Astrocyte (in vitro differentiated cells and primary cell): ENCODE data around the gene LRRC74A.

Experiments
- CTCF ChIP-seq: IDR thresholded peaks from 2 replicates; pipeline ENCODE4 v1.5.1; 2011; ENCODE audit warnings: low read depth, mild to moderate bottlenecking, inconsistent platforms, low read length, moderate library complexity; ENCODE audit not compliant: insufficient read depth
- EZH2 ChIP-seq: IDR thresholded peaks from 2 replicates; pipeline ENCODE4 v1.6.1; 2012; ENCODE audit warnings: mild to moderate bottlenecking, low read length, inconsistent platforms; ENCODE audit not compliant: insufficient read depth

- TF ChIP-seq CTCF (no peak), EZH2 (no peak)
Observed at GRCh38 chr14:76887191-76887590, 61.0 kb downstream of the LRRC74A start.
